ENCODE results near the gene ADAMTSL2.

Gene ADAMTSL2

DNA sequence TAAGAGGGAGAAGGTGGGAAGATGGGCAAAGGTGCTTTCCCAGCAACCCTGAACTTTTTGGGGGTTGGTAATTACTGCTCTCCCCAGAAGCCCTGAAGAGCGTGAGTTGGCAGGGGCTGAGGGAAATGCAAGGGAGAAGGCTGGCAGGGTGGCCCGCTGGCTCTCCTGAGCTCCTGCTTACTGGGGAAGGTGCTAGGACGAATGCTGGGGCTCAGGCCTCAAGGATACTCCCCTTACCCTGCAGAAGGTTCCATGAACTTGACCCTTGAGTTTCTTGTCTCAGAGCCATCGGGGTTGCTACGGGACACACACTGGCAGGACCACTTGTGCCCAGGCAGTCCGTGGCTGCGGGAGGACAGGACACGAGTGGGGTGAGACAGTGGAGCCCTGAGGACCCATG is 73.5 kb downstream of the ADAMTSL2 start:
- H3K27ac ChIP-seq: no peak overlapping the region
- TF ChIP-seq, protein P1, sequence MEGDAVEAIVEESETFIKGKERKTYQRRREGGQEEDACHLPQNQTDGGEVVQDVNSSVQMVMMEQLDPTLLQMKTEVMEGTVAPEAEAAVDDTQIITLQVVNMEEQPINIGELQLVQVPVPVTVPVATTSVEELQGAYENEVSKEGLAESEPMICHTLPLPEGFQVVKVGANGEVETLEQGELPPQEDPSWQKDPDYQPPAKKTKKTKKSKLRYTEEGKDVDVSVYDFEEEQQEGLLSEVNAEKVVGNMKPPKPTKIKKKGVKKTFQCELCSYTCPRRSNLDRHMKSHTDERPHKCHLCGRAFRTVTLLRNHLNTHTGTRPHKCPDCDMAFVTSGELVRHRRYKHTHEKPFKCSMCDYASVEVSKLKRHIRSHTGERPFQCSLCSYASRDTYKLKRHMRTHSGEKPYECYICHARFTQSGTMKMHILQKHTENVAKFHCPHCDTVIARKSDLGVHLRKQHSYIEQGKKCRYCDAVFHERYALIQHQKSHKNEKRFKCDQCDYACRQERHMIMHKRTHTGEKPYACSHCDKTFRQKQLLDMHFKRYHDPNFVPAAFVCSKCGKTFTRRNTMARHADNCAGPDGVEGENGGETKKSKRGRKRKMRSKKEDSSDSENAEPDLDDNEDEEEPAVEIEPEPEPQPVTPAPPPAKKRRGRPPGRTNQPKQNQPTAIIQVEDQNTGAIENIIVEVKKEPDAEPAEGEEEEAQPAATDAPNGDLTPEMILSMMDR (conservative IDR thresholded peaks at IDR 0.05): no peak
- TF ChIP-seq ZFX (IDR thresholded peaks at IDR 0.05): no peak

DNA sequence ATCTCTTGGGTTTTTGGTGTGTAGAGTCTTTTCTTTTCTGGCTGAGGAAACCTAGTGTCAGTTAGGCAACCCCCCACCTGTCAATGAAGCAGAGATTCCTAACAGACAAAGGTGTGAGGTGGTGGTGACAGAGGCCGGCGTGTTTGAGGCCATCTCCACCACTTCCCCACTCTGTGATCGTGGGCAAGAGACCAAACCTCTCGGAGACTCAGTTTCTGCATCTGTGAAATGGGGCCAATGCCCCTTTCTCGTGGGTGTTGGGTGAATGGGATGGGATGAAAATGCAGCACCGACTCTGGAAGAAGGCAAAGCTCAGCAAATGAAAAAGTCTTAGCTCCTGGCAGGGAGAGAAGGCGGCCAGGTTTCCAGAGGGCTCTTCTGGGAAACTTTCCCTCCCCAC is 73.9 kb downstream of the ADAMTSL2 start:
- H3K27ac ChIP-seq: no peak overlapping the region
- TF ChIP-seq, protein P1 (conservative IDR thresholded peaks at IDR 0.05): no peak
- no peak for TF ChIP-seq ZFX (IDR thresholded peaks at IDR 0.05)

DNA sequence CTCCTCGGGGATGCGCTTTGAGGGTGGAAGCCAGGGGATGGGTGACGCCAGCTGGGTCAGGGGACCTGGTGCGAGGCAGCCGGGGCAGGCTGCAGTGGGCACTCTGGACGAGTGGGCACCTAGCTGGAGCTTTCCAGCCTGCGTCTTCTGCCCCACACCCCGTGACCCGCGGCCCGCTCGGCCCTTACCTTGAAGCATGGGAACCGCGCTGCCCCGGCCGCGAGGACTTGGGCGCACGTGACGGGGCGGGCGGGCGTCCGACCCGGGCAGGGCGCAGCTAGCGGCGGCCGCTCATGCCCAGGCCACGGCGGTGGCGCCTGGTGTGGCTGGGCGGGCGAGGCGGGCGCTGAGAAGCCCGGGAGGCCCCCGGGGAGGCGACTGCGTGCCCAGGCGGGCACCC is 74.4 kb downstream of the ADAMTSL2 start:
- H3K27ac ChIP-seq: no peak overlapping the region
- no peak for TF ChIP-seq ZFX (IDR thresholded peaks at IDR 0.05)
- TF ChIP-seq, protein P1 (conservative IDR thresholded peaks at IDR 0.05): no peak

DNA sequence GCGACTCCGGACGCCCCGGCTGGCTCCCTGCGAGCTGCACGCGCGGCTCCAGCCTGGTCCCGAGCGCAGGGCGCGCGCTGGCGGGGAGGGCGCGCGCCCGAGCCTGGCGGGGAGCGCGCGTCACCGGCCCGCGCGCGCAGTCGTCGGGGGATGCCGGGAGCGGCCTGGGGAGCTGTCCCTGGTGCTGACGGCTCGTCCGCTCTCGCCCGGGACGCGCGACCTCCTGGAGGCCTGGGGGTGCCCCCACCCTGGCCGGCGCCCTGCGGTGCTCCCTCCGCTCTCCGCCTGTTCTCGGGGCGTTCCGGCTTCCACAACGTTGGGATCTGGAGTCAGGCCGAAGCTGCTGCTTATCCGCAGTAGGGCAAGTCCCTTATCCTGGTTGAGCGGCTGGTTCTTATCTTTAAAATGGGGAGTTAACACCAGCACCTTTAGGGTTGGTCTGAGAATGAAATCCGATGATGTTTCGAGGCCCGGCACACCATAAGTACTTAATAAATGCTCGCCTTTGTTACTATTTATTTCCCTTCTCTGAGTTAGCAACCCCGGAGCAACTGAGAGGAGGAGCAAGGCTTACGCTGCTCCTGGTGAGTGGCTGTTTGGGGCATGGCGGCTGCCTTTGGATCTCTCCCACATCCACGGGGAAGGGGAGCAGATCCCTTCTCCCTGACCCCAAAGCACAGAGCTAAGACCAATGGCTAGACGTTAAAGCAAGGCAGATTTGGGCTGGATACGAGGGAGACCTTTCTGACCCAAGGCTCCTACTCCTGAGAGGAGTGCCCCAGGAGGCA is 75.0 kb downstream of the ADAMTSL2 start, which contains the start of gene FAM163B:
Gene FAM163B, minus strand, starts transcription at position 79 of the 788 bp plus-strand sequence. CDS start 29,166 bp downstream, outside the sequence.
- H3K27ac ChIP-seq: no peak within 1 kb of the TSS
- TF ChIP-seq, protein P1 (conservative IDR thresholded peaks at IDR 0.05): no peak
- TF ChIP-seq ZFX (IDR thresholded peaks at IDR 0.05): no peak

DNA sequence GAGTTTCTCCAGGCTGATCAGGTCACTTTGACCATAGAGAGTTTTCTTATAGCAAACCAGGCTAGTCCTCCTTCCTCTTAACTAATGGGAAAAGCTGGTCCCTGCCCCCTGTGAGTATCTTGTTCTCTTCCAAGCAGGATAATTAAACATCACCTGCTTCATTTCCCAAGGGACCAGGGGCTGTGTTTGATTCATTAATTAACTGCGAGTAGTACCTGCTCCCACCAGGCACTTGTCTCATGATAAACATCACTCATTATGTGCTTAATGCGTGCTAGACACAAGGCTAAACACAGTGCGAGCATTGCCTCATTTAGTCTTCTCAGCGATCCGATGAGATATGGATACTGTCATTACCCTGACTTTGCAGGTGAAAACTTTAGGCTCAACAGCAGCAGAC is 76.3 kb downstream of the ADAMTSL2 start:
- TF ChIP-seq ZFX (IDR thresholded peaks at IDR 0.05): no peak
- TF ChIP-seq, protein P1 (conservative IDR thresholded peaks at IDR 0.05): no peak
- no peak overlapping the region for H3K27ac ChIP-seq

DNA sequence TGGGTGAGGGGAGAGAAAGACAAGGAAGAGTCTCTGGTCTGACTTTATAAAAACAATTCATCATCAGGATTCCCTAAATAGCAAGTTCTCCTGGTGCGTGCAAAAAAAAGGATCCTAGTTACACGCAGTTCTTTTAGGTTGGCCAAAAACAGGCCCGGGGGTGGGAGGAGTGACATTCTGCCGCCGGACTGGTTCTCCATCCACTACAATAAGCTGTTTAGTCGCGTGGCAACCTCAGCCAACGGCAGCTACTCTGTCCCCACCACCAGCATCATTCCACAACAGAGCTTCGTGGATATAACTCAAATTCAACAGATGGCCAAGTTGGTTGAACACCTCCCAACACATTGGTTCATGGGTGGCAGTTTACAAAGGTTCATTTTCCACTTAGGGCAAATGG is 77.5 kb downstream of the ADAMTSL2 start:
- TF ChIP-seq ZFX (IDR thresholded peaks at IDR 0.05): no peak
- TF ChIP-seq, protein P1 (conservative IDR thresholded peaks at IDR 0.05): no peak
- H3K27ac ChIP-seq: no peak overlapping the region

GRCh38 chr9:133612816-133613215 is 78.3 kb downstream of the ADAMTSL2 start:
- no peak for TF ChIP-seq ZFX (IDR thresholded peaks at IDR 0.05)
- TF ChIP-seq, protein P1 (conservative IDR thresholded peaks at IDR 0.05): no peak
- H3K27ac ChIP-seq: no peak overlapping the region
